ENCODE measurements around the gene MC3R. TPM values are rescaled to one million over a fixed set of nuclear protein-coding genes. Genes with fewer than 3 reads are reported as not detected.

The MC3R gene
- total and polyA plus RNA-seq, 4 donors = not detected

GRCh38 chr20:56259948-56260347, 11.4 kb downstream of the MC3R start:
- no peaks in the 10 kb centered on the region for H3K4me1 ChIP-seq (ENCODE audit: control insufficient read depth in 5 of 5, insufficient read depth in 5 of 5, low read length in 5 of 5)
- 76 to 86% methylated on average over 2 of the region's 2 CpGs for WGBS, 2 donors
- H3K9ac ChIP-seq (ENCODE audit: insufficient read depth in 1 of 2, low read length in 2 of 2) = no peak overlapping the region
- peaks cover 0 to 6% (median 0%) of the 10 kb centered on the region in 3 donors for H3K27me3 ChIP-seq (ENCODE audit: control insufficient read depth in 3 of 3, insufficient read depth in 3 of 3, low read length in 2 of 3)
- DNase-seq = no peak
- H3K27ac ChIP-seq (ENCODE audit: low read depth in 1 of 2, low read length in 1 of 2) = no peak overlapping the region
- no peak for ATAC-seq (ENCODE audit: insufficient read depth, low FRiP score)
- H3K4me3 ChIP-seq = no peak overlapping the region
- H3K9me3 ChIP-seq (ENCODE audit: control insufficient read depth in 4 of 4, insufficient read depth in 3 of 4, low read length in 3 of 4) = no peaks in the 10 kb centered on the region
- TF ChIP-seq, protein P1, sequence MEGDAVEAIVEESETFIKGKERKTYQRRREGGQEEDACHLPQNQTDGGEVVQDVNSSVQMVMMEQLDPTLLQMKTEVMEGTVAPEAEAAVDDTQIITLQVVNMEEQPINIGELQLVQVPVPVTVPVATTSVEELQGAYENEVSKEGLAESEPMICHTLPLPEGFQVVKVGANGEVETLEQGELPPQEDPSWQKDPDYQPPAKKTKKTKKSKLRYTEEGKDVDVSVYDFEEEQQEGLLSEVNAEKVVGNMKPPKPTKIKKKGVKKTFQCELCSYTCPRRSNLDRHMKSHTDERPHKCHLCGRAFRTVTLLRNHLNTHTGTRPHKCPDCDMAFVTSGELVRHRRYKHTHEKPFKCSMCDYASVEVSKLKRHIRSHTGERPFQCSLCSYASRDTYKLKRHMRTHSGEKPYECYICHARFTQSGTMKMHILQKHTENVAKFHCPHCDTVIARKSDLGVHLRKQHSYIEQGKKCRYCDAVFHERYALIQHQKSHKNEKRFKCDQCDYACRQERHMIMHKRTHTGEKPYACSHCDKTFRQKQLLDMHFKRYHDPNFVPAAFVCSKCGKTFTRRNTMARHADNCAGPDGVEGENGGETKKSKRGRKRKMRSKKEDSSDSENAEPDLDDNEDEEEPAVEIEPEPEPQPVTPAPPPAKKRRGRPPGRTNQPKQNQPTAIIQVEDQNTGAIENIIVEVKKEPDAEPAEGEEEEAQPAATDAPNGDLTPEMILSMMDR (IDR thresholded peaks at IDR 0.05; ENCODE audit: control extremely low read depth, extremely low read depth) = no peak
- H3K36me3 ChIP-seq (ENCODE audit: control insufficient read depth in 4 of 4, insufficient read depth in 4 of 4, low read length in 4 of 4) = no peaks in the 10 kb centered on the region

- ATAC-seq (ENCODE audit: insufficient read depth, low FRiP score) (no peak), DNase-seq (no peak)
- Histone ChIP-seq H3K4me1 (ENCODE audit: control insufficient read depth in 5 of 5, insufficient read depth in 5 of 5, low read length in 5 of 5) (peaks cover 0 to 1% (median 0%) of the 10 kb centered on the region in 5 donors), H3K4me3 (no peak overlapping the region), H3K36me3 (ENCODE audit: control insufficient read depth in 4 of 4, insufficient read depth in 4 of 4, low read length in 4 of 4) (no peaks in the 10 kb centered on the region), H3K9ac (ENCODE audit: insufficient read depth in 1 of 2, low read length in 2 of 2) (no peak overlapping the region), H3K27ac (ENCODE audit: low read depth in 1 of 2, low read length in 1 of 2) (no peak overlapping the region), H3K27me3 (ENCODE audit: control insufficient read depth in 3 of 3, insufficient read depth in 3 of 3, low read length in 2 of 3) (peaks cover 0 to 4% (median 0%) of the 10 kb centered on the region in 3 donors), H3K9me3 (ENCODE audit: control insufficient read depth in 4 of 4, insufficient read depth in 3 of 4, low read length in 3 of 4) (peaks cover 0 to 2% (median 0%) of the 10 kb centered on the region in 4 donors)
- TF ChIP-seq, protein P1 (IDR thresholded peaks at IDR 0.05; ENCODE audit: control extremely low read depth, extremely low read depth) = no peak
Measured at GRCh38 chr20:56268536-56268935, 20.0 kb downstream of the MC3R start.

GRCh38 chr20:56271974-56272373, 23.4 kb downstream of the MC3R start:
- Histone ChIP-seq H3K27ac (ENCODE audit: low read depth in 1 of 2, low read length in 1 of 2) (no peak overlapping the region), H3K4me1 (ENCODE audit: control insufficient read depth in 5 of 5, insufficient read depth in 5 of 5, low read length in 5 of 5) (peaks cover 0 to 1% (median 0%) of the 10 kb centered on the region in 5 donors), H3K9me3 (ENCODE audit: control insufficient read depth in 4 of 4, insufficient read depth in 3 of 4, low read length in 3 of 4) (peaks cover 0 to 4% (median under 1%) of the 10 kb centered on the region in 4 donors), H3K27me3 (ENCODE audit: control insufficient read depth in 3 of 3, insufficient read depth in 3 of 3, low read length in 2 of 3) (peaks cover 0 to 4% (median 0%) of the 10 kb centered on the region in 3 donors), H3K36me3 (ENCODE audit: control insufficient read depth in 4 of 4, insufficient read depth in 4 of 4, low read length in 4 of 4) (no peaks in the 10 kb centered on the region), H3K9ac (ENCODE audit: insufficient read depth in 1 of 2, low read length in 2 of 2) (no peak overlapping the region), H3K4me3 (no peak overlapping the region)
- DNase-seq = no peak
- WGBS, 2 donors = 70 to 74% methylated on average over 4 of the region's 4 CpGs
- TF ChIP-seq, protein P1 (IDR thresholded peaks at IDR 0.05; ENCODE audit: control extremely low read depth, extremely low read depth) = no peak
- no peak for ATAC-seq (ENCODE audit: insufficient read depth, low FRiP score)

DNA sequence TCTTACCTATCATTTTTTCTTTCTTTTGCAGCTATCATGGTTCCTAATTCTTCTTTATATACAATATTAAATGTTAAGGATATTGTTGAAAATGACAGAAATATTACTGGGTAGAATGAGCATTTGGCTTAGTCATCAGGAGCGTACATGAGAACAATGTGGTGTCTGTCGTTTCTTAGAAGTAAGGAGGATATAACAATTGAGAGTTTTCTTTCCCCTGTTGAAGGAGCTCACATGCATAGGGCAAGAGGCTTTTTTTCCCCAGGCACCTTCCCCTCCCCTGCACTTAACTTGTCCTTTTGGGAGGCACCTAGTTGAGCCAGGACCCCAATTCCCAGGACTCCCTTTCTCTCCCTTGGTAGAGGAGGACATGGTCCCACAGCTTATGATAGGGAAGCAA, 25.0 kb downstream of the MC3R start:
- TF ChIP-seq, protein P1 (IDR thresholded peaks at IDR 0.05; ENCODE audit: control extremely low read depth, extremely low read depth) = no peak
- Histone ChIP-seq H3K9me3 (ENCODE audit: control insufficient read depth in 4 of 4, insufficient read depth in 3 of 4, low read length in 3 of 4) (peaks cover 0 to 9% (median 2%) of the 10 kb centered on the region in 4 donors), H3K4me1 (ENCODE audit: control insufficient read depth in 5 of 5, insufficient read depth in 5 of 5, low read length in 5 of 5) (no peaks in the 10 kb centered on the region), H3K4me3 (no peak overlapping the region), H3K9ac (ENCODE audit: insufficient read depth in 1 of 2, low read length in 2 of 2) (no peak overlapping the region), H3K27me3 (ENCODE audit: control insufficient read depth in 3 of 3, insufficient read depth in 3 of 3, low read length in 2 of 3) (peaks cover 0 to 4% (median 0%) of the 10 kb centered on the region in 3 donors), H3K36me3 (ENCODE audit: control insufficient read depth in 4 of 4, insufficient read depth in 4 of 4, low read length in 4 of 4) (no peaks in the 10 kb centered on the region), H3K27ac (ENCODE audit: low read depth in 1 of 2, low read length in 1 of 2) (no peak overlapping the region)
- ATAC-seq (ENCODE audit: insufficient read depth, low FRiP score) (no peak), DNase-seq (no peak)
- WGBS, 2 donors = 60 to 61% methylated on average over 2 of the region's 2 CpGs

Measured in lung (tissue), 12 donors.